HG03280 (cell line): ENCODE measurements around the gene GNB2.
"Not testable (repeated sequence)": the region's sequence is repeated elsewhere in the genome, so short reads cannot be mapped to it uniquely, and the experiment has no call there.

Experiments used
- ATAC-seq: cut with Tn5 transposase; IDR thresholded peaks from one replicate; pipeline ENCODE4 v1.9.1; 2021; ENCODE audit warnings: mild to moderate bottlenecking, moderate library complexity; ENCODE audit not compliant: unreplicated experiment

GNB2 gene

DNA sequence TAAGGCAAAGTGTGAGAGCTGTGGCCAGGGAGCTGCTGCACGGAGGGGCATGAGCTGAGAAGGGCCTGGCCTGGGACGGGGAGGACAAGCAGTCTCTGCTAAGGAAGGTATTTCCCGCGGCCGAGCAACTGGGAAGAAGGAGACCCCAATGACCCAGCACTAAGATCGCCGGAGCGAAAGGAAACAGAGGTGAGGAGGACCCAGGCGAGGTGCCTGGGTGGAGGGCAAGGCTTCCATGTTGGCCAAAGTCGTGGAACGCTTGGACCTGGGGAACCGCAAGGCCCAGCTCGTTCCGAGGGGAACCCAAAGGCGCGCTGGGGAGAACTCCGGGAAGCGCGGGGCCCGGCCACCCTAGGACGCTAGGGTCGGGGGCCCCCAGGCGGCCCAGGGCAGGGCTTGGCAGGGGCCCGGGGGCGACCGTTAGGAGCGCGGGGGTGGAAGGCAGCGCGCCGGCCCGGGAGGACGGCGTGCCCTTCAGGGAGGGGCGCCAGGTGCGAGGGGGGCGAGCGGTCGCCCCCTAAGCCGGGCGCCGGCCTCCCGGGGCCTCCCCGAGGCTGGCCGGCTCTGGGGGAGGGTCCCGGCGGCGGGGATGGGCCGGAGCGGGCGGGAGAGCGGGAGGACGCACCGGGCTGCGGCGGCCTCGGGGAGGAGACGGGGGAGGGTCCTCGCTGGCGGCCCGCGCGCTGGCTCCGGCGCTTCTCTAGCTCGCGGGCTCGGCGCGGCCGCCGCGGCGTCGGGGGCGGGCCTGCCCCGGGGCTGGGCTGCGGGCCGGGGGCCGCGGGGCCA lies 20.0 kb downstream of the GNB2 start:
- ATAC-seq, result no peak

DNA sequence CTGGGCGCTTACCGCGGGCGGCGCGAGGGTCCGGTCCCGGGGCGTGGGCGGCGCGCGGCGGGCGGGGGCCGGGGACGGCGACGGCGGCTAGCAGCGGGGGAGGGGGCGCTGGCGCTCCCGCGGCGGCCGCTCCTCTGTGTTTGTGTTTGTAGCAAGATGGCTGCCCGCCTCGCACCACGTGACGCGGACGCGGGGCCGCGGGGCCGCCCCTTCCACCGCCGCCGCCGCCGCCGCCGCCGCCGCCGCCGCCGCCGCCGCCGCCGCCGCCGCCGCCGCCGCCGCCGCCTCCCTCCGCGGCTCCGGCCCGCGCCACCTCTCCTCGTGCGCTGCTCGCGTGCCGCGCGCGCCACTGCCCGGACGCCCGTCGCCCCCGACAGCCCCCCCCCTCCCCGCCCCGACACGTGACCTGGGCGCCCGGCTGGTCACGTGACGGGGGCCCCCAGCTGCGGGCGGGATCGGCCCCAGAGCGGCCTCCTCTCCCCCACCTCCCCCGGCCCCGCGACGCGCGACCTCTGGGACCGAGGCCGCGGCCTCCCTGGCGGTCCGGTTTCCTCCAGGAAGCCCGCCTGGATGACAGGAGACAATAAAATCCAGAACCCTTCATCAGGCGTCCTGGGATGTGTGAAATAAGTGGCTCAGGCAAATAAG lies 20.7 kb downstream of the GNB2 start, which contains the start of gene GIGYF1:
Gene GIGYF1, minus strand, starts transcription at position 153 of the 648 bp plus-strand sequence. CDS start 6,012 bp downstream, outside the sequence.
- no peak for ATAC-seq

DNA sequence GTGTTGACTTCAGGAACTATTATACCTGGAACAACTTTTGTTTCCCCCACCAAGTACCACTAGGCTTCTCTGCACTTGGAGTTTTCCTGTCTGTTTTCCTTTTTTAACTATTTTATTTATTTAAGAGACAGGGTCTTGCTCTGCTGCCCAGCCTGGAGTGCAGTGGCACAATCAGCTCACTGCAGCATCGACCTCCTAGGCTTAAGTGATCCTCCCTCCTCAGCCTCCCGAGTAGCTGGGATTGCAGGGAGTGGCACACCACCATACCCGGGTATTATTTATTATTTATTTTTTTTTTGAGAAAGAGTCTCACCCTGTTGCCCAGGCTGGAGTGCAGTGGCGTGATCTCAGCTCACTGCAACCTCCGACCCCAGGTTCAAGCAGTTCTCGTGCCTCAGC lies 22.6 kb downstream of the GNB2 start:
- no peak for ATAC-seq

DNA sequence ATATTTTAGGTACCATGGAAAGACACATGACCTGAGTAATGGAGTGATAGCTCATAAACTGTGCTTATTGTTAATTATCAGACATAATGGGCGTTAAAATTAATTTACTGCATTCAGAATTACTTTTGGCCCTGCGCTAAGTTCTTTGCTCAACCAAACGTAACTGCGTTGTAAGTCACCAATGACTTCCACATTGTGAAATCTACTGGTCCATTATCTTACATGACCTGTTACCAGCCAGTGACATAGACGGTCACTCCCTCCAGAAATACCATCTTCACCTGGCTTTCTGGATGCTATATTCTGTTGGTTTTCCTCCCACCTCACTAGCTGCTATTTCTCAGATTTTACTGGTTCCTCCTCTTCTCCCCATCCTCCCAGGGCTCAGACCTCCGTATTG lies 25.5 kb downstream of the GNB2 start:
- ATAC-seq, result no peak

DNA sequence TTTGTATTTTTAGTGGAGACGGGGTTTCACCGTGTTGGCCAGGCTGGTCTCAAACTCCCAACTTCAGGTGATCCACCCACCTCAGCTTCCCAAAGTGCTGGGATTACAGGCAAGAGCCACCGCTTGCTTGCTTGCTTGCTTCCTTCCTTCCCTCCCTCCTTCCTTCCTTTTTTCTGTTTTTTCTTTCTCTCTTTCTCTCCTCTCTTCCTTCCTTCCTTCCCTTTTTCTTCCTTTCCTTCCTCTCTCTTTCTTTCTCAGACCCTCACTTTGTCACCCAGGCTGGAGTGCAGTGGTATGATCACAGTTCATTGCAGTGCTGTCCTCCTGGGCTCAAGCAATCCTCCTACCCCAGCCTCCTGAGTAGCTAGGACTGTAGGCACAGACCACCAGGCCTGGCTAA lies 27.5 kb downstream of the GNB2 start:
- ATAC-seq, result not testable (repeated sequence)

DNA sequence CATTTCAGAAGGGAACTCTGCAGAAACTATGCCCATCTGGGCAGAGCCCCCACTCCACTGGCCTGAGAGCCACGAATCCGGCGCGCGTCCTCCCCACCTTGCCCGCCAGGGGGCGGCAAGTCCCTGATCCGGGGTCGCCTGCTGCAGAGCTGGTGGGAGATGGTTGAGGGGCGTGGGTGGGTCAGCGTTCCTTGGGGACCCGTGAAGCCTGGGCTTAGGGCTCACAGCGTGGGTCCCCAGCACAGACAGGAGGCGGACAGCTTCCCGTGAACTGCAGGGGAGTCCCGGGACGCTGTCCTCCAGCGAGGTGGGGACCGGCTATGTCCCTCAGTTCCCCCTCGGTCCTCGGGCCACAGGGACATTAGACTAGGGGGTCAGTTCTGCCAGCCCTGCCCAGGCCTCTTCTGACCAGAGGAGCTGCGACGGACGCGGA lies 31.8 kb downstream of the GNB2 start:
- peak; percentile 53 for ATAC-seq

DNA sequence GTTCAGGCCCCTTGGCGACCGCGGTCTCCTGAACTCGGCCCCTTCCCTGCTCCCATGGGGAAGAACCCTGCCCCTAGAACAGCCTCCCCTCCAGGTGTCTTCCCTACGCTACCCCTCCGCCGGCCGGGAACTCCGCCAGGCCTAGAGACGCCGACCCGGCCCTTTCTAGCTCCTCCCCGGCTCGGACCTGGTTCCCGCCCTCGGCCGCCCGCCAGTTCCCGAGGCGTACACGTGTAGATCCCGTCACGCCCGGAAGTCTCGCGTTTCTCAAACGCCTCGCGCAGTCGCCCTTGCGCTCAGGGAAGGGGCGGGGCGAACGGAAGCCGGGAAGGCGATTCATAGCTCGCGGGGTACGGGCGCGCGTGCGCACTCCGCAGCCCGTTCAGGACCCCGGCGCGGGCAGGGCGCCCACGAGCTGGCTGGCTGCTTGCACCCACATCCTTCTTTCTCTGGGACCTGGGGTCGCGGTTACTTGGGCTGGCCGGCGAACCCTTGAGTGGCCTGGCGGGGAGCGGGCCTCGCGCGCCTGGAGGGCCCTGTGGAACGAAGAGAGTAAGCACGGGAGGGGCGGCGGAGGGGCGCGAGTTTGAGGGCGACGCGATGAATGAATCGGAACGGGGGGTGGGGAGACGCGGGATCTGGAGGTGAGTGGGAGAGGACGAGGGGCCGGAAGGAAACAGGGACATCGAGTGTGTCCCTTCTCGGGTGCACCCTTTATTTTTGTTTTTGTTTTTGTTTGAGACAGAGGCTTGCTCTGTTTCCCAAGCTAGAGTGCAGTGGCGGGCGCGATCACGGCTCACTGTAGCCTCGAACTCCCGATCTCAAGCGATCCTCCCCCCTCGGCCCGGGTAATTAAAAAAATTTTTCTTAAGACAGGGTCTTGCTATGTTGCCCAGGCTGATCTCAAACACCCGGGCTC lies 32.5 kb downstream of the GNB2 start, which contains the start of gene POP7:
Gene POP7, plus strand, starts transcription at position 369 of the 919 bp plus-strand sequence. CDS start 710 bp downstream, outside the sequence.
- ATAC-seq, result peak; percentile 94

DNA sequence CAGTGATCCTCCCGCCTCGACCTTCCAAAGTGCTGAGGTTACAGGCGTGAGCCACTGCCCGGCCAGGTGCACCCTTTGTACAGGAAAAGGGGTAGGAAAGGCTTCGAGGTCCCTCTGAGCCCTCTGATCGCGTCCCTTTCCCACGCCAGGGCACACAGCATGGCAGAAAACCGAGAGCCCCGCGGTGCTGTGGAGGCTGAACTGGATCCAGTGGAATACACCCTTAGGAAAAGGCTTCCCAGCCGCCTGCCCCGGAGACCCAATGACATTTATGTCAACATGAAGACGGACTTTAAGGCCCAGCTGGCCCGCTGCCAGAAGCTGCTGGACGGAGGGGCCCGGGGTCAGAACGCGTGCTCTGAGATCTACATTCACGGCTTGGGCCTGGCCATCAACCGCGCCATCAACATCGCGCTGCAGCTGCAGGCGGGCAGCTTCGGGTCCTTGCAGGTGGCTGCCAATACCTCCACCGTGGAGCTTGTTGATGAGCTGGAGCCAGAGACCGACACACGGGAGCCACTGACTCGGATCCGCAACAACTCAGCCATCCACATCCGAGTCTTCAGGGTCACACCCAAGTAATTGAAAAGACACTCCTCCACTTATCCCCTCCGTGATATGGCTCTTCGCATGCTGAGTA lies 33.3 kb downstream of the GNB2 start:
- no peak for ATAC-seq

DNA sequence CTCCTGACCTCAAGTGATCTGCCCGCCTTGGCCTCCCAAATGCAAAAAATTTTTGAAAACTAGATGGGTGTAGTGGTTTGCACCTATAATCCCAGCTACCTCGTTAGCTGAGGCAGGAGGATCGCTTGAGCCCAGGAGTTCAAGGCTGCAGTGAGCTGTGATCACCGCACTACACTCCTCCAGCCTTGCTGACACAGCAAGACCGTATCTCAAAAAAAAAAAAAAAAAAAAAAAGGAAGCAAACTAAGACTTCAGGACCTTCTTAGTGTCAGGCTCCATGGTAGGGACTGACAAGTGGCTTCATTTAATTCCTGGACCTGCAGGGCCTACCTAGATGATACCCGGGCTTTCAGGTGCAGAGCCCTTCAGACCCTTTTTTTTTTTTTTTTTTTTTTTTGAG lies 34.9 kb downstream of the GNB2 start:
- no peak for ATAC-seq

DNA sequence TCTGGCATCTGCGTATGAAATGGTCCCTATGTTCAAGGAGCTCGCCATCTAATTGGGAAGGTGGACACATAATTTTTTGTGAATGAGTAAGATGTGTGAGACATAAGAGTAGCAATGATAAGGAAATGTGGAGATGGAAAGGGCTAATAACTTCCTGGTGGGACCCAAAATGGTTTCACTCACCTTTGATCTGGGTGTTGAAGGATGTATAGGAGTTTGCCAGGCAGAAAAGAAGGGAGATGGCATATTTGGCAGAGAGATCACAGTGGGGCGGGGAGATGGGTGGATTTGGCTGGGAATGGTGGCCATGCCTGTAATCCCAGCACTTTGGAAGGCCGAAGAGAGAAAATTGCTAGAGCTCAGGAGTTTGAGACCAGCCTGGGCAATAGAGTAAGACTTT lies 36.9 kb downstream of the GNB2 start:
- ATAC-seq, result no peak

DNA sequence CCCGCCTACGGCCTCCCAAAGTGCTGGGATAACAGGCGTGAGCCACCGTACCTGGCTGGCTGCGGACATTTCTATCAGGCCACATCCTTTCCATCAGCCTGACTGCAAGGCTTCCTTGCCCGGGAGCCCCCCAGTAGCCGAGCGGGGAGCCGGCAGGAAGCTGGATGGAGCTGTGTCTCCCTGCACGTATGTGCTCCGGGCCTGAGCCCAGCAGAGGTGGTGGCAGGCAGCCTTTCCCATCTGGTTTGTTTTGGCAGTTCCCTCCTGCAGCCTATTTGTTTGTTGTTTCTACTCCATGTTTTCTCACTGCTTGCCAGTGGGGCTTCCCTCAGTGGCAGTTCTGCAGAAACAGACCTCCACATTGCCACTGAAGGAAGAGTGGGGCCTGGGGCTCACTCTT lies 37.8 kb downstream of the GNB2 start:
- no peak for ATAC-seq

DNA sequence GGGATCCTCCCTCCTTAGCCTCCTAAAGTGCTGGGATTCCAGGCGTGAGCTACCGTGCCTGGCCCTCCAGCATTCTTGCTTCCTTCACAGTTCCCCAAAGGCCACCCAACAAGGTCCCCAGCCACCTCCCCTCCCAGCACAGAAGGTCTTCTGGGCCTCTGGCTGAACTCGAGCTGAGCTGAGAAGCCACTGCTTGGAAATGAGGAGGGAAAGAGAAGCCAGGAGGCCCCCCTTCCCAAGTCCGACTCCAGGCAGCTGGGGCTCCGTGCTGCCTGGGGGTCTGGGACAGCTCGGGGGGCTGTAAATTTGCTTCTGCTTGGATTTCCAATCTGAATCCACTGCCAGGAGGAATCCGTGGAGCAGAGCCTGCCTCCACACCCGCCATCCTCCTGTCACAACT lies 41.2 kb downstream of the GNB2 start:
- no peak for ATAC-seq

DNA sequence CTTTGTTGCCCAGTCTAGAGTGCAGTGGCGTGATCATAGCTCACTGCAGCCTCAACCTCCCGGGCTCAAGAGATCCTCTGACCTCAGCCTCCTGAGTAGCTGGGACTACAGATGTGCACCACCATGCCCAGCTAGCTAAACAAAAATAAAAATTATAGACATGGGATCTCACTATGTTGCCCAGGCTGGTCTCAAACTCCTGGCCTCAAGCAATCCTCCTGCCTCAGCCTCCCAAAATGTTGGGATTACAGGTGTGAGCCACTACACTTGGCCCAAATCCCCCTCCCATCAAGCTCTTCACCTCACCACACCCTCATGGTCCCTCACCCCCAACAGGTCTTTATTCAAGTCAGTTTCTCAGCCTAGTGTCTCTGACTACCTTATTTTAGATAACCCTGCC lies 43.5 kb downstream of the GNB2 start:
- not testable (repeated sequence) for ATAC-seq

DNA sequence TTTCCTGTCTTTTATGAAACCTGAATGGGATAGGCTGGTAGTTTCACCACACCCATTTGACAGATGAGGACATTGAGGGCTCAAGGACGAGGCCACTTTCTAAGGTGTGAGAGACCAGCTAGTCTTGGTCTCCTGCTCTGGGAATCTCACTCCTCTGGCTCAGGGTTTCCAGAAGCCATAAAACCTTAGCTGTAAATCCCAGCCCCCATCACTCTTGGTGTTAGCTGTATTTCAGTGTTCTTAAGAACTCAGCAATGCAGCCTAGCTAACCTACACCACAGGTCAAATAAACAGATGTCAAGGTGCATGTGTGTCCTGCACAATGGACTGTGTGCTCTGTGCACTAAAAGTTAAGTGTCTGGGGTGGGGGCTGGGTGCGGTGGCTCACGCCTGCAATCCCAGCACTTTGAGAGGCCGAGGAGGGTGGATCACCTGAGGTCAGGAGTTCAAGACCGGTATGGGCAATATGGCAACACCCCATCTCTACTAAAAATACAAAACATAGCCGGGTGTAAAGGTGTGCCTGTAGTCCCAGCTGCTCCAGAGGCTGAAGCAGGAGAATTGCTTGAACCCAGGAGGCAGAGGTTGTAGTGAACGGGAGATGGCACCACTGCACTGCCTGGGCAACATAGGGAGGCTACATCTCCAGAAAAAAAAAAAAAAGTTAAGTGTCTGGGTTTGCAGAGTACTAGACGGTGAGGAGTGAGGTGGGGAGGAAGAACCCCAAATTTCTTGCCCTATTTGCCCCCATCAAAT lies 46.2 kb downstream of the GNB2 start:
- no peak for ATAC-seq

DNA sequence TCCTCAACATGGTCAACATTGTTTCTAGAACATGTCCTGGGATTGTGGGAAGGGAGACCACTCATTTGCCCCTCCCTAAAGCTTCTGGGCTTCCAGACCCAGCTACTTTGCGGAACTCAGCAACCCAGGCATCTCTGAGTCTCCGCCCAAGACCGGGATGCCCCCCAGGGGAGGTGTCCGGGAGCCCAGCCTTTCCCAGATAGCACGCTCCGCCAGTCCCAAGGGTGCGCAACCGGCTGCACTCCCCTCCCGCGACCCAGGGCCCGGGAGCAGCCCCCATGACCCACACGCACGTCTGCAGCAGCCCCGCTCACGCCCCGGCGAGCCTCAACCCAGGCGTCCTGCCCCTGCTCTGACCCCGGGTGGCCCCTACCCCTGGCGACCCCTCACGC lies 46.7 kb downstream of the GNB2 start, which contains the start of gene EPO:
Gene EPO, plus strand, starts transcription at position 190 of the 392 bp plus-strand sequence. CDS start 513 bp downstream, outside the sequence.
- ATAC-seq, result no peak

DNA sequence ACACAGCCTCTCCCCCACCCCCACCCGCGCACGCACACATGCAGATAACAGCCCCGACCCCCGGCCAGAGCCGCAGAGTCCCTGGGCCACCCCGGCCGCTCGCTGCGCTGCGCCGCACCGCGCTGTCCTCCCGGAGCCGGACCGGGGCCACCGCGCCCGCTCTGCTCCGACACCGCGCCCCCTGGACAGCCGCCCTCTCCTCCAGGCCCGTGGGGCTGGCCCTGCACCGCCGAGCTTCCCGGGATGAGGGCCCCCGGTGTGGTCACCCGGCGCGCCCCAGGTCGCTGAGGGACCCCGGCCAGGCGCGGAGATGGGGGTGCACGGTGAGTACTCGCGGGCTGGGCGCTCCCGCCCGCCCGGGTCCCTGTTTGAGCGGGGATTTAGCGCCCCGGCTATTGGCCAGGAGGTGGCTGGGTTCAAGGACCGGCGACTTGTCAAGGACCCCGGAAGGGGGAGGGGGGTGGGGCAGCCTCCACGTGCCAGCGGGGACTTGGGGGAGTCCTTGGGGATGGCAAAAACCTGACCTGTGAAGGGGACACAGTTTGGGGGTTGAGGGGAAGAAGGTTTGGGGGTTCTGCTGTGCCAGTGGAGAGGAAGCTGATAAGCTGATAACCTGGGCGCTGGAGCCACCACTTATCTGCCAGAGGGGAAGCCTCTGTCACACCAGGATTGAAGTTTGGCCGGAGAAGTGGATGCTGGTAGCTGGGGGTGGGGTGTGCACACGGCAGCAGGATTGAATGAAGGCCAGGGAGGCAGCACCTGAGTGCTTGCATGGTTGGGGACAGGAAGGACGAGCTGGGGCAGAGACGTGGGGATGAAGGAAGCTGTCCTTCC lies 47.3 kb downstream of the GNB2 start:
- ATAC-seq, result no peak

DNA sequence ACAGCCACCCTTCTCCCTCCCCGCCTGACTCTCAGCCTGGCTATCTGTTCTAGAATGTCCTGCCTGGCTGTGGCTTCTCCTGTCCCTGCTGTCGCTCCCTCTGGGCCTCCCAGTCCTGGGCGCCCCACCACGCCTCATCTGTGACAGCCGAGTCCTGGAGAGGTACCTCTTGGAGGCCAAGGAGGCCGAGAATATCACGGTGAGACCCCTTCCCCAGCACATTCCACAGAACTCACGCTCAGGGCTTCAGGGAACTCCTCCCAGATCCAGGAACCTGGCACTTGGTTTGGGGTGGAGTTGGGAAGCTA lies 47.9 kb downstream of the GNB2 start:
- no peak for ATAC-seq

DNA sequence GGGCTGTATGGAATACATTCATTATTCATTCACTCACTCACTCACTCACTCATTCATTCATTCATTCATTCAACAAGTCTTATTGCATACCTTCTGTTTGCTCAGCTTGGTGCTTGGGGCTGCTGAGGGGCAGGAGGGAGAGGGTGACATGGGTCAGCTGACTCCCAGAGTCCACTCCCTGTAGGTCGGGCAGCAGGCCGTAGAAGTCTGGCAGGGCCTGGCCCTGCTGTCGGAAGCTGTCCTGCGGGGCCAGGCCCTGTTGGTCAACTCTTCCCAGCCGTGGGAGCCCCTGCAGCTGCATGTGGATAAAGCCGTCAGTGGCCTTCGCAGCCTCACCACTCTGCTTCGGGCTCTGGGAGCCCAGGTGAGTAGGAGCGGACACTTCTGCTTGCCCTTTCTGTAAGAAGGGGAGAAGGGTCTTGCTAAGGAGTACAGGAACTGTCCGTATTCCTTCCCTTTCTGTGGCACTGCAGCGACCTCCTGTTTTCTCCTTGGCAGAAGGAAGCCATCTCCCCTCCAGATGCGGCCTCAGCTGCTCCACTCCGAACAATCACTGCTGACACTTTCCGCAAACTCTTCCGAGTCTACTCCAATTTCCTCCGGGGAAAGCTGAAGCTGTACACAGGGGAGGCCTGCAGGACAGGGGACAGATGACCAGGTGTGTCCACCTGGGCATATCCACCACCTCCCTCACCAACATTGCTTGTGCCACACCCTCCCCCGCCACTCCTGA lies 49.1 kb downstream of the GNB2 start:
- ATAC-seq, result no peak
